ENCODE results near the gene CYP3A7. TPM values are rescaled to one million over a fixed set of nuclear protein-coding genes. Genes with fewer than 3 reads are reported as not detected.

Gene CYP3A7
- polyA plus RNA-seq, 1 of the 3 experiments (the other 2 are of a cell fraction), result not detected

DNA sequence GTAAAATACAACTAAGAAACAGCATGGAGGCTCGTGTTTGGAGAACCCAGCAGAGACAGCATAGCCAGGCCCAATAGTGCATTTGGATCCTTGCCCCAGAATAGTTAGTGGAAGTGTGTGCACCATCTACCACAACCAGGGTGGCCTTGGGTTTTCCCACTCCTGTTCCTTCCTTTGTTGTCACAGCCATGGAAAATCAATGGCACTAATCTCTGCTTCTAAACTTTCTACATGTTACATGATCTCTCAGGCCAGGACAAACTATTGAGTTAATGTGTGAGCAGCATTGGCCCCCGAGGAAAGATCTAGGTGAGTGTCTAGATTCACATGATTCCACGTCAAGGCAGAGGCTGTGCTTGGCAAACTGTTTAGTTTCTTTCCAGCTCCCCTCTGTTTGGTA is 2.0 kb downstream of the CYP3A7 start:
- no peaks in the 10 kb centered on the region for H3F3A ChIP-seq (replicated peaks; ENCODE audit: insufficient read depth)
- no peak overlapping the region for H3K4me3 ChIP-seq (ENCODE audit: low read depth in 2 of 2, low read length in 1 of 2)
- peaks cover 0 to 7% of the 10 kb centered on the region in 2 experiments; a peak in 1 of 4 replicates for H3K4me1 ChIP-seq (ENCODE audit: control insufficient read depth in 1 of 2, insufficient read depth in 2 of 2, low read depth in 1 of 2, low read length in 1 of 2)
- no peaks in the 10 kb centered on the region for H3K9me2 ChIP-seq
- TF ChIP-seq, protein P1, sequence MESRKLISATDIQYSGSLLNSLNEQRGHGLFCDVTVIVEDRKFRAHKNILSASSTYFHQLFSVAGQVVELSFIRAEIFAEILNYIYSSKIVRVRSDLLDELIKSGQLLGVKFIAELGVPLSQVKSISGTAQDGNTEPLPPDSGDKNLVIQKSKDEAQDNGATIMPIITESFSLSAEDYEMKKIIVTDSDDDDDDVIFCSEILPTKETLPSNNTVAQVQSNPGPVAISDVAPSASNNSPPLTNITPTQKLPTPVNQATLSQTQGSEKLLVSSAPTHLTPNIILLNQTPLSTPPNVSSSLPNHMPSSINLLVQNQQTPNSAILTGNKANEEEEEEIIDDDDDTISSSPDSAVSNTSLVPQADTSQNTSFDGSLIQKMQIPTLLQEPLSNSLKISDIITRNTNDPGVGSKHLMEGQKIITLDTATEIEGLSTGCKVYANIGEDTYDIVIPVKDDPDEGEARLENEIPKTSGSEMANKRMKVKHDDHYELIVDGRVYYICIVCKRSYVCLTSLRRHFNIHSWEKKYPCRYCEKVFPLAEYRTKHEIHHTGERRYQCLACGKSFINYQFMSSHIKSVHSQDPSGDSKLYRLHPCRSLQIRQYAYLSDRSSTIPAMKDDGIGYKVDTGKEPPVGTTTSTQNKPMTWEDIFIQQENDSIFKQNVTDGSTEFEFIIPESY (IDR thresholded peaks at IDR 0.05; ENCODE audit: borderline replicate concordance, low read depth), result no peak
- TF ChIP-seq, protein P2, sequence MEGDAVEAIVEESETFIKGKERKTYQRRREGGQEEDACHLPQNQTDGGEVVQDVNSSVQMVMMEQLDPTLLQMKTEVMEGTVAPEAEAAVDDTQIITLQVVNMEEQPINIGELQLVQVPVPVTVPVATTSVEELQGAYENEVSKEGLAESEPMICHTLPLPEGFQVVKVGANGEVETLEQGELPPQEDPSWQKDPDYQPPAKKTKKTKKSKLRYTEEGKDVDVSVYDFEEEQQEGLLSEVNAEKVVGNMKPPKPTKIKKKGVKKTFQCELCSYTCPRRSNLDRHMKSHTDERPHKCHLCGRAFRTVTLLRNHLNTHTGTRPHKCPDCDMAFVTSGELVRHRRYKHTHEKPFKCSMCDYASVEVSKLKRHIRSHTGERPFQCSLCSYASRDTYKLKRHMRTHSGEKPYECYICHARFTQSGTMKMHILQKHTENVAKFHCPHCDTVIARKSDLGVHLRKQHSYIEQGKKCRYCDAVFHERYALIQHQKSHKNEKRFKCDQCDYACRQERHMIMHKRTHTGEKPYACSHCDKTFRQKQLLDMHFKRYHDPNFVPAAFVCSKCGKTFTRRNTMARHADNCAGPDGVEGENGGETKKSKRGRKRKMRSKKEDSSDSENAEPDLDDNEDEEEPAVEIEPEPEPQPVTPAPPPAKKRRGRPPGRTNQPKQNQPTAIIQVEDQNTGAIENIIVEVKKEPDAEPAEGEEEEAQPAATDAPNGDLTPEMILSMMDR (IDR thresholded peaks at IDR 0.05), result no peak
- TF ChIP-seq RAD21 (IDR thresholded peaks at IDR 0.05; ENCODE audit: low read length) (no peak), FOXJ3 (CRISPR knock-in tag; IDR thresholded peaks at IDR 0.05) (no peak), MEF2A (IDR thresholded peaks at IDR 0.05; ENCODE audit: borderline replicate concordance, low read depth) (no peak)
- H4K20me1 ChIP-seq (ENCODE audit: insufficient read depth), result no peaks in the 10 kb centered on the region
- no peak overlapping the region for H3K4me2 ChIP-seq
- no peaks in the 10 kb centered on the region for H3K79me2 ChIP-seq (ENCODE audit: insufficient read depth)
- H3K27me3 ChIP-seq (ENCODE audit: insufficient read depth), result no peaks in the 10 kb centered on the region
- DNase-seq, result no peak
- no peaks in the 10 kb centered on the region for H3K36me3 ChIP-seq (replicated peaks in 1 of 2; ENCODE audit: control insufficient read depth in 1 of 2, insufficient read depth in 2 of 2, low read length in 1 of 2)
- H2AFZ ChIP-seq (ENCODE audit: low read depth), result no peak overlapping the region
- ChIA-PET CTCF (no interaction called here), POLR2A (no interaction called here)
- WGBS (ENCODE audit: low lambda C conversion rate), result 7% methylated on average over 3 of the region's 3 CpGs
- no peak overlapping the region for H3K9ac ChIP-seq
- no peak overlapping the region for H3K27ac ChIP-seq (ENCODE audit: low read depth in 2 of 2, low read length in 1 of 2)
- H3K9me3 ChIP-seq, result no peaks in the 10 kb centered on the region

DNA sequence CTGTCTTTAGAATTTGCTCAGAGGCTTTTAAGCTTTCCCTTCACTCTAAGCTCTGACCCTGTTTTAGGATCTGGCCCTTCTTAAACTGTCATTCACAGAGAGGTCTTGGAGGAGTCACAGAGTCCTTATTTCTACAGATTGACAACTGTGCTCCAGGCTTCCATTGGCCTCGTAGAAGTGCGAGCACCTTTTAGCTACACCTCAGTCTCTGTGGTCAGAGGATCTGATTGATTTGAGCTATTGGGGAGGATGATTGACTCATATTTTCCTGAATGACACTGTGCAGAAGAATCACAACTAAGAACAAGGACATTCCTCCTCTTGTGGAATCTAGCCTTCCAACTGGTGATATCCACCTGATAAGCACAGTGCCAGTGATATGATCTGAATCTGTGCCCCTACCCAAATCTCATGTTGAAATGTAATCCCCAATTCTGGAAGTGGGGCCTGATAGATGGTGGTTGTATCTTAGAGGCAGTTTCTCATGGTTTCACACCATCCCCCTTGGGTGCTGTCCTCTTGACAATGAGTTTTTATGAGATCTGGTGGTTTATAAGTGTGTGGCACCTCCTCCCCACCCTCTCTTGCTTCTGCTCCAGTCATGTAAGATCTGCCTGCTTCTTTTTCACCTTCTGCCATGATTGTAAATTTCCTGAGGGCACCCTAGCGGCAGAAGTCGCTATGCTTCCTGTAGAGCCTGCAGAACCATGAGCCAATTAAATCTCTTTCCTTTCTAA is 3.2 kb downstream of the CYP3A7 start:
- Histone ChIP-seq H3K9ac (no peak overlapping the region), H3K9me2 (no peaks in the 10 kb centered on the region), H3K27me3 (ENCODE audit: insufficient read depth) (no peaks in the 10 kb centered on the region), H4K20me1 (ENCODE audit: insufficient read depth) (no peaks in the 10 kb centered on the region), H2AFZ (ENCODE audit: low read depth) (no peak overlapping the region), H3K9me3 (no peaks in the 10 kb centered on the region), H3K4me3 (ENCODE audit: low read depth in 2 of 2, low read length in 1 of 2) (no peak overlapping the region), H3K79me2 (ENCODE audit: insufficient read depth) (no peaks in the 10 kb centered on the region), H3F3A (replicated peaks; ENCODE audit: insufficient read depth) (no peaks in the 10 kb centered on the region), H3K4me1 (ENCODE audit: control insufficient read depth in 1 of 2, insufficient read depth in 2 of 2, low read depth in 1 of 2, low read length in 1 of 2) (no peaks in the 10 kb centered on the region), H3K4me2 (no peak overlapping the region), H3K27ac (ENCODE audit: low read depth in 2 of 2, low read length in 1 of 2) (no peak overlapping the region), H3K36me3 (replicated peaks in 1 of 2; ENCODE audit: control insufficient read depth in 1 of 2, insufficient read depth in 2 of 2, low read length in 1 of 2) (no peaks in the 10 kb centered on the region)
- 32% methylated on average over 4 of the region's 4 CpGs for WGBS (ENCODE audit: low lambda C conversion rate)
- DNase-seq, result no peak
- CTCF ChIA-PET, result interaction anchor here (1.0 kb wide), 1 partner anchor 180 kb away, joined by 3 read pairs; no protein-coding TSS in a partner anchor
- POLR2A ChIA-PET, result no interaction called here
- TF ChIP-seq, protein P3, sequence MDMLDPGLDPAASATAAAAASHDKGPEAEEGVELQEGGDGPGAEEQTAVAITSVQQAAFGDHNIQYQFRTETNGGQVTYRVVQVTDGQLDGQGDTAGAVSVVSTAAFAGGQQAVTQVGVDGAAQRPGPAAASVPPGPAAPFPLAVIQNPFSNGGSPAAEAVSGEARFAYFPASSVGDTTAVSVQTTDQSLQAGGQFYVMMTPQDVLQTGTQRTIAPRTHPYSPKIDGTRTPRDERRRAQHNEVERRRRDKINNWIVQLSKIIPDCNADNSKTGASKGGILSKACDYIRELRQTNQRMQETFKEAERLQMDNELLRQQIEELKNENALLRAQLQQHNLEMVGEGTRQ (IDR thresholded peaks at IDR 0.05; ENCODE audit: borderline replicate concordance, low read depth, low read length), result no peak
- TF ChIP-seq RCOR1 (IDR thresholded peaks at IDR 0.05; ENCODE audit: low read length) (no peak), MXI1 (IDR thresholded peaks at IDR 0.05; ENCODE audit: low read depth, low read length) (no peak), GABPA (IDR thresholded peaks at IDR 0.05; ENCODE audit: low read depth) (no peak), NFIC (IDR thresholded peaks at IDR 0.05; ENCODE audit: borderline replicate concordance) (no peak), MEF2A (IDR thresholded peaks at IDR 0.05; ENCODE audit: borderline replicate concordance, low read depth) (no peak), TEAD4 (IDR thresholded peaks at IDR 0.05; ENCODE audit: borderline replicate concordance, insufficient read depth) (no peak), CHD2 (IDR thresholded peaks at IDR 0.05; ENCODE audit: low read length, partially characterized antibody) (no peak), YY1 (IDR thresholded peaks at IDR 0.05; ENCODE audit: low read depth) (no peak), EZH2phosphoT487 (IDR thresholded peaks at IDR 0.05; ENCODE audit: borderline replicate concordance, low read depth) (no peak), TCF12 (IDR thresholded peaks at IDR 0.05) (no peak), SIN3A (IDR thresholded peaks at IDR 0.05; ENCODE audit: borderline replicate concordance, low read depth, low read length) (no peak), NRF1 (IDR thresholded peaks at IDR 0.05; ENCODE audit: low read depth, low read length) (no peak), RFX5 (IDR thresholded peaks at IDR 0.05; ENCODE audit: low read length) (no peak)
- TF ChIP-seq, protein P4, sequence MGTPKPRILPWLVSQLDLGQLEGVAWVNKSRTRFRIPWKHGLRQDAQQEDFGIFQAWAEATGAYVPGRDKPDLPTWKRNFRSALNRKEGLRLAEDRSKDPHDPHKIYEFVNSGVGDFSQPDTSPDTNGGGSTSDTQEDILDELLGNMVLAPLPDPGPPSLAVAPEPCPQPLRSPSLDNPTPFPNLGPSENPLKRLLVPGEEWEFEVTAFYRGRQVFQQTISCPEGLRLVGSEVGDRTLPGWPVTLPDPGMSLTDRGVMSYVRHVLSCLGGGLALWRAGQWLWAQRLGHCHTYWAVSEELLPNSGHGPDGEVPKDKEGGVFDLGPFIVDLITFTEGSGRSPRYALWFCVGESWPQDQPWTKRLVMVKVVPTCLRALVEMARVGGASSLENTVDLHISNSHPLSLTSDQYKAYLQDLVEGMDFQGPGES (IDR thresholded peaks at IDR 0.05; ENCODE audit: low read depth, low read length), result no peak
- TF ChIP-seq, protein P5, sequence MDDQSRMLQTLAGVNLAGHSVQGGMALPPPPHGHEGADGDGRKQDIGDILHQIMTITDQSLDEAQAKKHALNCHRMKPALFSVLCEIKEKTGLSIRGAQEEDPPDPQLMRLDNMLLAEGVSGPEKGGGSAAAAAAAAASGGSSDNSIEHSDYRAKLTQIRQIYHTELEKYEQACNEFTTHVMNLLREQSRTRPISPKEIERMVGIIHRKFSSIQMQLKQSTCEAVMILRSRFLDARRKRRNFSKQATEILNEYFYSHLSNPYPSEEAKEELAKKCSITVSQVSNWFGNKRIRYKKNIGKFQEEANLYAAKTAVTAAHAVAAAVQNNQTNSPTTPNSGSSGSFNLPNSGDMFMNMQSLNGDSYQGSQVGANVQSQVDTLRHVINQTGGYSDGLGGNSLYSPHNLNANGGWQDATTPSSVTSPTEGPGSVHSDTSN (IDR thresholded peaks at IDR 0.05), result no peak
- TF ChIP-seq, protein P6, sequence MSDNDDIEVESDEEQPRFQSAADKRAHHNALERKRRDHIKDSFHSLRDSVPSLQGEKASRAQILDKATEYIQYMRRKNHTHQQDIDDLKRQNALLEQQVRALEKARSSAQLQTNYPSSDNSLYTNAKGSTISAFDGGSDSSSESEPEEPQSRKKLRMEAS (IDR thresholded peaks at IDR 0.05; ENCODE audit: low read depth), result no peak

All from SK-N-SH (cell line).